ENCODE results near the gene ELFN1. TPM values are rescaled to one million over a fixed set of nuclear protein-coding genes. Genes with fewer than 3 reads are reported as not detected.

Gene ELFN1
- total RNA-seq, 1 donor from 2014 or later = 19.7 TPM

DNA sequence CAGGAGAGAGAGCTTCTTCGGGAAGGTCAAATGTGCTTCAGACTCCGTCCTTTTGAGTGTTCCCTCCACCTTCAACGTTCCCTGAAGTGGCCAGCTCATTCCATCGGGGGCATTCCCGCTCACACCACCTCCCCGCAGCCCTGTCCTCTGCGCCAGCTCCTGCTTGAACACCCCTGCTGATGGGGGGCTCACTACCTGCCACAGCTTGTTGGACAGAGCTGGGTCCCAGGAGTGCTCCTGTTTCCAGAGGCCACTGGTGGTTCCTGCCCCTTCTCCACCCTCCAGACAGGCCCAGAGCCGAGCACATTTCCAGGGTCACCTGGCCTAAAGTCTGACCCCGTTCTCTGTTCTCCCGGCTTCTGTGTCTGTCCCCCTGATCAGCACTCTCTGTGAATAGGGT is 67.4 kb downstream of the ELFN1 start:
- H3K4me3 ChIP-seq (ENCODE audit: insufficient read depth, low read depth, low read length) = no peak overlapping the region
- H3K27me3 ChIP-seq (ENCODE audit: insufficient read depth, low read length) = no peaks in the 10 kb centered on the region
- H3K9me3 ChIP-seq (ENCODE audit: insufficient read depth, low read depth, low read length) = no peaks in the 10 kb centered on the region
- no peaks in the 10 kb centered on the region for H3K9me3 Mint-ChIP-seq (ENCODE audit: unreplicated experiment)
- no peak for FAIRE-seq
- peaks cover 35% of the 10 kb centered on the region for H3K27me3 Mint-ChIP-seq (ENCODE audit: low read depth, unreplicated experiment)
- no peaks in the 10 kb centered on the region for H3K4me1 ChIP-seq (ENCODE audit: insufficient read depth, low read length)
- no peaks in the 10 kb centered on the region for H3K4me1 Mint-ChIP-seq (ENCODE audit: low read depth, unreplicated experiment)
- no peak overlapping the region for H2AFZ ChIP-seq (ENCODE audit: low read depth, low read length)
- no peak overlapping the region for H3K4me3 Mint-ChIP-seq (ENCODE audit: unreplicated experiment)
- no peak overlapping the region for H3K27ac ChIP-seq (ENCODE audit: low read depth, low read length)
- H3K4me2 ChIP-seq (ENCODE audit: low read length) = no peak overlapping the region
- no peaks in the 10 kb centered on the region for H3K36me3 ChIP-seq (ENCODE audit: insufficient read depth, low read length)
- TF ChIP-seq, protein P1, sequence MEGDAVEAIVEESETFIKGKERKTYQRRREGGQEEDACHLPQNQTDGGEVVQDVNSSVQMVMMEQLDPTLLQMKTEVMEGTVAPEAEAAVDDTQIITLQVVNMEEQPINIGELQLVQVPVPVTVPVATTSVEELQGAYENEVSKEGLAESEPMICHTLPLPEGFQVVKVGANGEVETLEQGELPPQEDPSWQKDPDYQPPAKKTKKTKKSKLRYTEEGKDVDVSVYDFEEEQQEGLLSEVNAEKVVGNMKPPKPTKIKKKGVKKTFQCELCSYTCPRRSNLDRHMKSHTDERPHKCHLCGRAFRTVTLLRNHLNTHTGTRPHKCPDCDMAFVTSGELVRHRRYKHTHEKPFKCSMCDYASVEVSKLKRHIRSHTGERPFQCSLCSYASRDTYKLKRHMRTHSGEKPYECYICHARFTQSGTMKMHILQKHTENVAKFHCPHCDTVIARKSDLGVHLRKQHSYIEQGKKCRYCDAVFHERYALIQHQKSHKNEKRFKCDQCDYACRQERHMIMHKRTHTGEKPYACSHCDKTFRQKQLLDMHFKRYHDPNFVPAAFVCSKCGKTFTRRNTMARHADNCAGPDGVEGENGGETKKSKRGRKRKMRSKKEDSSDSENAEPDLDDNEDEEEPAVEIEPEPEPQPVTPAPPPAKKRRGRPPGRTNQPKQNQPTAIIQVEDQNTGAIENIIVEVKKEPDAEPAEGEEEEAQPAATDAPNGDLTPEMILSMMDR (IDR thresholded peaks at IDR 0.05; ENCODE audit: insufficient read depth, low read depth, low read length) = no peak
- no peak for TF ChIP-seq EZH2 (IDR thresholded peaks at IDR 0.05; ENCODE audit: insufficient read depth, low read length)
- H3K27ac Mint-ChIP-seq (ENCODE audit: unreplicated experiment) = no peak overlapping the region
- H3K36me3 Mint-ChIP-seq (ENCODE audit: low read depth, unreplicated experiment) = peaks cover 4% of the 10 kb centered on the region
- no peak overlapping the region for H3K9ac ChIP-seq (ENCODE audit: low read length)
- H3K79me2 ChIP-seq (ENCODE audit: insufficient read depth, low read length) = no peaks in the 10 kb centered on the region
- H4K20me1 ChIP-seq (ENCODE audit: insufficient read depth, low read length) = no peaks in the 10 kb centered on the region
- no peak for DNase-seq (ENCODE audit: low read depth)

DNA sequence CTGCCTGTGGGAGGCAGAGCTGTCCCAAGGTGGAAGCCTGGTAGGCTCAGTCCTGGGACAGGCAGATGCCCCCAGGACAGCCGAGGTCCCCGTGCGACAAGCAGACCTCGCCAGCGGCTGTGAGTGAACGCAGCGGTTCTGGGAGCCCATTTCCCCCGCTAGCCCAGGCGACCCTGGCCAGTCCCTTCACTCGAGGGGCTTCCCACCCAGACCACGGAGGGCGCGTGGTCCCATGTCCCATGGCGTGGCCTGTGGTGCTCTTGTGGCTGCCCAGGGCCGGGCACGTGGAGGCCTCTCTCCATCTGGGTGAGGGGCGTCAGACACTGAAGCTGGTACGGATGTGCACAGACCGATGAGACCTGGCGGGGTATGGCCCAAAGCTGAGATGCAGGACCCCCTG is 67.9 kb downstream of the ELFN1 start:
- peaks cover 2% of the 10 kb centered on the region for H3K4me1 Mint-ChIP-seq (ENCODE audit: low read depth, unreplicated experiment)
- no peak for DNase-seq (ENCODE audit: low read depth)
- no peak for TF ChIP-seq EZH2 (IDR thresholded peaks at IDR 0.05; ENCODE audit: insufficient read depth, low read length)
- TF ChIP-seq, protein P1 (IDR thresholded peaks at IDR 0.05; ENCODE audit: insufficient read depth, low read depth, low read length) = no peak
- peaks cover 34% of the 10 kb centered on the region for H3K27me3 Mint-ChIP-seq (ENCODE audit: low read depth, unreplicated experiment)
- Histone ChIP-seq H3K27me3 (ENCODE audit: insufficient read depth, low read length) (no peaks in the 10 kb centered on the region), H4K20me1 (ENCODE audit: insufficient read depth, low read length) (no peaks in the 10 kb centered on the region), H3K4me3 (ENCODE audit: insufficient read depth, low read depth, low read length) (no peak overlapping the region), H2AFZ (ENCODE audit: low read depth, low read length) (no peak overlapping the region), H3K9ac (ENCODE audit: low read length) (no peak overlapping the region), H3K27ac (ENCODE audit: low read depth, low read length) (no peak overlapping the region), H3K9me3 (ENCODE audit: insufficient read depth, low read depth, low read length) (no peaks in the 10 kb centered on the region), H3K36me3 (ENCODE audit: insufficient read depth, low read length) (no peaks in the 10 kb centered on the region), H3K4me1 (ENCODE audit: insufficient read depth, low read length) (no peaks in the 10 kb centered on the region), H3K4me2 (ENCODE audit: low read length) (no peak overlapping the region), H3K79me2 (ENCODE audit: insufficient read depth, low read length) (no peaks in the 10 kb centered on the region)
- H3K27ac Mint-ChIP-seq (ENCODE audit: unreplicated experiment) = no peak overlapping the region
- H3K9me3 Mint-ChIP-seq (ENCODE audit: unreplicated experiment) = no peaks in the 10 kb centered on the region
- no peak overlapping the region for H3K4me3 Mint-ChIP-seq (ENCODE audit: unreplicated experiment)
- FAIRE-seq = no peak
- H3K36me3 Mint-ChIP-seq (ENCODE audit: low read depth, unreplicated experiment) = peaks cover 4% of the 10 kb centered on the region

DNA sequence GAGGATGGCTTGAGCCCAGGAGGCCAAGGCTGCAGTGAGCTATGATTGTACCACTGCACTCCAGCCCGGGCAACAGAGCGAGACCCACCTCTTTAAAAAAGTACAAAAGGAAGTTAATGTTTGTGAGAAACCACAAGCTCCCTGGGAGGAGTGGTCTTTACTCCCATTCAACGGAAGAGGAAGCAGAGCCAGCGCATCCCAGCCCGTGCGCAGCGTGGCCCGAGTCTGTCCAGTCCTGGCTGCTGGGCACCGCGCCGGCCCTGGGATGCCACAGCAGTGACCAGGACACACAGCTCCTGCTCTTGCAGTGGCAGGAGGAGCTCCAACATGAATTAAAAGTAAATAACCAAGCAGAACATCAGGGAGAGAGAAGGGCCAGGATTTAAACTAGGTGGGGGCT is 68.4 kb downstream of the ELFN1 start:
- Mint-ChIP-seq H3K36me3 (ENCODE audit: low read depth, unreplicated experiment) (peaks cover 4% of the 10 kb centered on the region), H3K27me3 (ENCODE audit: low read depth, unreplicated experiment) (peaks cover 32% of the 10 kb centered on the region), H3K4me3 (ENCODE audit: unreplicated experiment) (no peak overlapping the region), H3K4me1 (ENCODE audit: low read depth, unreplicated experiment) (peaks cover 2% of the 10 kb centered on the region), H3K9me3 (ENCODE audit: unreplicated experiment) (no peaks in the 10 kb centered on the region), H3K27ac (ENCODE audit: unreplicated experiment) (no peak overlapping the region)
- no peak overlapping the region for H2AFZ ChIP-seq (ENCODE audit: low read depth, low read length)
- H3K4me3 ChIP-seq (ENCODE audit: insufficient read depth, low read depth, low read length) = no peak overlapping the region
- no peak overlapping the region for H3K27ac ChIP-seq (ENCODE audit: low read depth, low read length)
- no peak overlapping the region for H3K4me2 ChIP-seq (ENCODE audit: low read length)
- DNase-seq (ENCODE audit: low read depth) (no peak), FAIRE-seq (no peak)
- no peak for TF ChIP-seq EZH2 (IDR thresholded peaks at IDR 0.05; ENCODE audit: insufficient read depth, low read length)
- TF ChIP-seq, protein P1 (IDR thresholded peaks at IDR 0.05; ENCODE audit: insufficient read depth, low read depth, low read length) = no peak
- H3K36me3 ChIP-seq (ENCODE audit: insufficient read depth, low read length) = no peaks in the 10 kb centered on the region
- H4K20me1 ChIP-seq (ENCODE audit: insufficient read depth, low read length) = no peaks in the 10 kb centered on the region
- no peak overlapping the region for H3K9ac ChIP-seq (ENCODE audit: low read length)
- H3K4me1 ChIP-seq (ENCODE audit: insufficient read depth, low read length) = no peaks in the 10 kb centered on the region
- H3K79me2 ChIP-seq (ENCODE audit: insufficient read depth, low read length) = no peaks in the 10 kb centered on the region
- H3K9me3 ChIP-seq (ENCODE audit: insufficient read depth, low read depth, low read length) = no peaks in the 10 kb centered on the region
- H3K27me3 ChIP-seq (ENCODE audit: insufficient read depth, low read length) = no peaks in the 10 kb centered on the region

Data from astrocyte (in vitro differentiated cells and primary cell).